Activated gamma-delta T cell (primary cell): ENCODE data around the gene C4B.
"Not testable (repeated sequence)": the region's sequence is repeated elsewhere in the genome, so short reads cannot be mapped to it uniquely, and the experiment has no call there.

Source experiments
- DNase-seq: peaks from one replicate; lab custom pipeline; 2025; lab: John Stamatoyannopoulos, UW

The C4B gene

GRCh38 chr6:32050562-32050961 is 36.0 kb downstream of the C4B start:
- DNase-seq: no peak

- not testable (repeated sequence) for DNase-seq
Measured at GRCh38 chr6:32052626-32053025, 38.0 kb downstream of the C4B start.

GRCh38 chr6:32053314-32053713 is 38.7 kb downstream of the C4B start:
- DNase-seq: not testable (repeated sequence)

GRCh38 chr6:32055756-32056155 is 41.2 kb downstream of the C4B start:
- not testable (repeated sequence) for DNase-seq

- DNase-seq: no peak
Measured at GRCh38 chr6:32056254-32056653, 41.7 kb downstream of the C4B start.

GRCh38 chr6:32057966-32058365 is 43.4 kb downstream of the C4B start:
- DNase-seq: no peak

- DNase-seq: no peak
Measured at GRCh38 chr6:32058511-32058963, 43.9 kb downstream of the C4B start.

GRCh38 chr6:32060966-32061655 is 46.5 kb downstream of the C4B start:
- DNase-seq: no peak

GRCh38 chr6:32064706-32065105 is 50.1 kb downstream of the C4B start:
- no peak for DNase-seq

GRCh38 chr6:32067521-32067920 is 52.9 kb downstream of the C4B start:
- DNase-seq: not testable (repeated sequence)

- not testable (repeated sequence) for DNase-seq
Measured at GRCh38 chr6:32068315-32068714, 53.7 kb downstream of the C4B start.

- no peak for DNase-seq
Measured at GRCh38 chr6:32068867-32069266, 54.3 kb downstream of the C4B start.

- DNase-seq: no peak
Measured at GRCh38 chr6:32069460-32069859, 54.9 kb downstream of the C4B start.

- DNase-seq: no peak
Measured at GRCh38 chr6:32069878-32070515, 55.4 kb downstream of the C4B start.

GRCh38 chr6:32070814-32071543 is 56.4 kb downstream of the C4B start:
- no peak for DNase-seq

- DNase-seq: no peak
Measured at GRCh38 chr6:32073101-32073500, 58.5 kb downstream of the C4B start.

GRCh38 chr6:32073613-32074012 is 59.0 kb downstream of the C4B start:
- DNase-seq: no peak

GRCh38 chr6:32074996-32075532 is 60.5 kb downstream of the C4B start:
- no peak for DNase-seq

- DNase-seq: no peak
Measured at GRCh38 chr6:32075781-32076180, 61.2 kb downstream of the C4B start.

GRCh38 chr6:32076321-32076809 is 61.8 kb downstream of the C4B start:
- no peak for DNase-seq

GRCh38 chr6:32079566-32080290 is 65.1 kb downstream of the C4B start:
- no peak for DNase-seq
